HG02938 (cell line): ENCODE results near the gene U2AF1L4.

Experiments
- ATAC-seq: cut with Tn5 transposase; IDR thresholded peaks from one replicate; pipeline ENCODE4 v1.9.1; 2021; ENCODE audit warnings: mild to moderate bottlenecking, moderate library complexity; ENCODE audit not compliant: unreplicated experiment

Gene U2AF1L4

GRCh38 chr19:35757749-35758608, 12.8 kb upstream of the U2AF1L4 start, which contains the start of gene PROSER3:
Gene PROSER3 (plus strand): TSS chr19:35758176. CDS start chr19:35758216, 40 bp downstream.
- ATAC-seq: peak; percentile 93

GRCh38 chr19:35757231-35757748, 12.1 kb upstream of the U2AF1L4 start:
- no peak for ATAC-seq

GRCh38 chr19:35756377-35757230, 11.4 kb upstream of the U2AF1L4 start, which contains the start of gene HSPB6:
Gene HSPB6 (minus strand): TSS chr19:35757029. CDS start chr19:35757008, 21 bp downstream.
- no peak for ATAC-seq

- ATAC-seq: no peak
Measured at GRCh38 chr19:35755550-35756376, 10.5 kb upstream of the U2AF1L4 start.

- ATAC-seq: no peak
Measured at GRCh38 chr19:35755131-35755549, 9.9 kb upstream of the U2AF1L4 start.

- ATAC-seq: no peak
Measured at GRCh38 chr19:35754370-35755130, 9.3 kb upstream of the U2AF1L4 start.

GRCh38 chr19:35753634-35754369, 8.6 kb upstream of the U2AF1L4 start:
- no peak for ATAC-seq

- no peak for ATAC-seq
Measured at GRCh38 chr19:35752746-35753350, 7.6 kb upstream of the U2AF1L4 start.

GRCh38 chr19:35751839-35752745, 6.9 kb upstream of the U2AF1L4 start:
- ATAC-seq: no peak

- no peak for ATAC-seq
Measured at GRCh38 chr19:35750167-35750566, 4.9 kb upstream of the U2AF1L4 start.

GRCh38 chr19:35748106-35749020, 3.1 kb upstream of the U2AF1L4 start, which contains the start of gene LIN37:
Gene LIN37 (plus strand): TSS chr19:35748576. CDS start chr19:35748725, 149 bp downstream.
- peak; percentile 77 for ATAC-seq

- no peak for ATAC-seq
Measured at GRCh38 chr19:35746531-35746930, 1.3 kb upstream of the U2AF1L4 start.

GRCh38 chr19:35746087-35746462, 857 bp upstream of the U2AF1L4 start:
- no peak for ATAC-seq

GRCh38 chr19:35744430-35745327, 539 bp downstream of the U2AF1L4 start:
- peak; percentile 31 for ATAC-seq

GRCh38 chr19:35743640-35744429, 1.4 kb downstream of the U2AF1L4 start:
- ATAC-seq: no peak
